GM18520 (cell line): Measurements from ENCODE around the gene FSTL3.
"Not testable (repeated sequence)": the region's sequence is repeated elsewhere in the genome, so short reads cannot be mapped to it uniquely, and the experiment has no call there.

Experiments
- ATAC-seq: cut with Tn5 transposase; IDR thresholded peaks from one replicate; pipeline ENCODE4 v1.9.1; 2021; ENCODE audit not compliant: unreplicated experiment

The FSTL3 gene

DNA sequence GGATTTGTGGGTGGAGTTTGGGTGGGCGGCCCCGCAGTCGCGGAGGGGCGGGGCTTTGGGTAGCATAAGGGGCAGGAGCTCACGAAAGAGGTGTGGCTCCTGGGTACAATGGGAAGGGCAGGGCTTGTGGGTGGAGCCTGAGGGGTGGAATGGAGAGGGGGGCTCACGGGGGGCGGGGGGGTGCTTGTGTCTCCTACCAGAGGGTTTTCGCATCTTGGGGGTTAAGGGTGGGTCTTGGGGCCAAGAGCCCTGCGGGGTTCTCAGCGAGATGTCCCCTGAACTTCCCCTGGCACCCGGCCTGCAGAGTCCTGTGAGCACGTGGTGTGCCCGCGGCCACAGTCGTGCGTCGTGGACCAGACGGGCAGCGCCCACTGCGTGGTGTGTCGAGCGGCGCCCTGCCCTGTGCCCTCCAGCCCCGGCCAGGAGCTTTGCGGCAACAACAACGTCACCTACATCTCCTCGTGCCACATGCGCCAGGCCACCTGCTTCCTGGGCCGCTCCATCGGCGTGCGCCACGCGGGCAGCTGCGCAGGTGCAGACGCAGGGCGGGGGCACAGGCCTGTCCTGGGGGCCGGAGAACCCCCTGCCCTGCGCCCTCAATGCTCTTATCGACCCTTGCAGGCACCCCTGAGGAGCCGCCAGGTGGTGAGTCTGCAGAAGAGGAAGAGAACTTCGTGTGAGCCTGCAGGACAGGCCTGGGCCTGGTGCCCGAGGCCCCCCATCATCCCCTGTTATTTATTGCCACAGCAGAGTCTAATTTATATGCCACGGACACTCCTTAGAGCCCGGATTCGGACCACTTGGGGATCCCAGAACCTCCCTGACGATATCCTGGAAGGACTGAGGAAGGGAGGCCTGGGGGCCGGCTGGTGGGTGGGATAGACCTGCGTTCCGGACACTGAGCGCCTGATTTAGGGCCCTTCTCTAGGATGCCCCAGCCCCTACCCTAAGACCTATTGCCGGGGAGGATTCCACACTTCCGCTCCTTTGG, 5.1 kb downstream of the FSTL3 start:
- ATAC-seq = no peak

DNA sequence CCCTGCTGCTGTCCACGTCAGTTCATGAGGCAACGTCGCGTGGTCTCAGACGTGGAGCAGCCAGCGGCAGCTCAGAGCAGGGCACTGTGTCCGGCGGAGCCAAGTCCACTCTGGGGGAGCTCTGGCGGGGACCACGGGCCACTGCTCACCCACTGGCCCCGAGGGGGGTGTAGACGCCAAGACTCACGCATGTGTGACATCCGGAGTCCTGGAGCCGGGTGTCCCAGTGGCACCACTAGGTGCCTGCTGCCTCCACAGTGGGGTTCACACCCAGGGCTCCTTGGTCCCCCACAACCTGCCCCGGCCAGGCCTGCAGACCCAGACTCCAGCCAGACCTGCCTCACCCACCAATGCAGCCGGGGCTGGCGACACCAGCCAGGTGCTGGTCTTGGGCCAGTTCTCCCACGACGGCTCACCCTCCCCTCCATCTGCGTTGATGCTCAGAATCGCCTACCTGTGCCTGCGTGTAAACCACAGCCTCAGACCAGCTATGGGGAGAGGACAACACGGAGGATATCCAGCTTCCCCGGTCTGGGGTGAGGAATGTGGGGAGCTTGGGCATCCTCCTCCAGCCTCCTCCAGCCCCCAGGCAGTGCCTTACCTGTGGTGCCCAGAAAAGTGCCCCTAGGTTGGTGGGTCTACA, 6.6 kb downstream of the FSTL3 start:
- ATAC-seq = no peak

DNA sequence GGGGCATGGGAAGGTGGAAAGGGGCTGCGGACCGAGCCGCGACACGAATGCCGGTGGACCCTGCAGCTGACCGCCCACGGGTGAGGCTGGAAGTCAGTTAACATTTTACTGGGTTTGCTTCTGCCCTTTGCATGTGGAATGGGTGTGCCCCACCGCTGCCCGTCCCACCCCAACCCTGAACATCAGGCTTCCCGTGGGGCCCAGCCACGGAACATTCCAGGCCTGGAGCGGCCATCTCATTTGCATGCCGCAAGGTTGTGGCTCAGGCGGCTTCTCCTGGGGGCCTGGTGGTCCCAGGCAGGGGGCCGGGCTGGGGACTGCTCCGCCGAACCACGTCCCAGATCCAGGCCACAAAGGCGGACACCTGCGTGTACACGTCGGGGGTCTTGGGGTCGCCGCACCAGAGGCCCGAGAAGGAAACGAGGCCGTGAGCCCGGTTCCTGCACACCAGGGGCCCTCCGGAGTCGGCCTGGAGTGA, 9.3 kb downstream of the FSTL3 start:
- no peak for ATAC-seq

DNA sequence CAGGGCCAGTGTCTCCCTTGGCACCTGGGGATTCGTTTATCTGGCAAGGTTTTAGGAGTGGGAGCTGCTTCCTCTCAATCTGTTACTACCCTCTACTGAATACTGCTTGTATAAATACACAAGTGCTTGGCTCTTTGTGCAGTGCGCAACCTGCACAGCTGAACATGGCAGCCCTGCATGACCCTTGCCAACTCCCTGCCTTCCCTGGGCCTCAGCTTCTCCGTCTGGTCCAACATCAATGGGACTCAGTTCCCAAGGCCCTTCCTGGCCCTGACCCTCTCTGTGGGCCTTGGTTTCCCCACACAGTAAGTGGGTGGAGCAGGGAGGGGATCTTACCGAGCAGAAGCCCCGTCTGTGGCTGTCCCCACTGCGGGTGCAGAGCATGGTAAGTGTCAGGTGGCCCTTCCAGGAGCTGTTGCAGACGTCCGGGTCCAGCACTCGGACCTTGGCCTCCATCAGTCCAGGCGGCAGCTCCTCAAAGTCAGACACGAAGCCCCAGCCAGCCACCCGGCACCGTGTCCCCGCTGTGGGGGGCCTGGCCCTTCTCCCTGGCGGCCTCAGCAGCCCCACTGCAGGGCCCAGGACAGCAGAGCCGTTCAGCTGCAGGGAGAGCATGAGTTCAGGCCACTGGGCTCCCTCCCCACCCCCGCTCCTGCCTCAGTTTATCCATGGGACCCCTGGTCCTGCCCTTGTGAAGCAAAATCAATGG, 10.6 kb downstream of the FSTL3 start:
- ATAC-seq = no peak

DNA sequence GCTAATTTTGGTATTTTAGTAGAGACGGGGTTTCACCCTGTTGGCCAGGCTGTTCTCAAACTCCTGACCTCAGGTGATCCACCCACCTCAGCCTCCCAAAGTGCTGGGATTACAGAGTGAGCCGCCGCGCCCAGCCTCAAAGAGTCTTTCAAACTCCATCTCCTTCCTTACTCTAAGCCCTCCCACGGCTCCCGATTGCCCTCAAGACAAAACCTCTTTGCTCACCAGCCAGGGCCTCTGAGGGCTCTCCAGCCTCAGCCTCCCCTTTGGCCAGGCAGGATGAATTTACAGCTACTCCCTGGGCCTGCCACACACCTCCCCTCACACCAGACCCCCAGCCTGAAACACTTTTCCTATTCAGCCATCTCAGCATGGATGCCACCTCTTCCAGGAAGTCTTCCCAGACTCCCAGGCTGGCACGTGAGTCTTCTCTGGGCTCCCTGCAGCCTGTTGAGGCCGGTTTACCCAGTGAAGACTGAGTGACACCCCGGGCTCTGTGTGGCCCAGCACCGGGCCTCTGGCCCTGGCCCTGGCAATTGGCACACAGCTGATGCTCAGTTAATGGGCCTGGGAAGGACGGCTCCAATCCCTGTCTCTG, 11.5 kb downstream of the FSTL3 start:
- ATAC-seq = no peak

DNA sequence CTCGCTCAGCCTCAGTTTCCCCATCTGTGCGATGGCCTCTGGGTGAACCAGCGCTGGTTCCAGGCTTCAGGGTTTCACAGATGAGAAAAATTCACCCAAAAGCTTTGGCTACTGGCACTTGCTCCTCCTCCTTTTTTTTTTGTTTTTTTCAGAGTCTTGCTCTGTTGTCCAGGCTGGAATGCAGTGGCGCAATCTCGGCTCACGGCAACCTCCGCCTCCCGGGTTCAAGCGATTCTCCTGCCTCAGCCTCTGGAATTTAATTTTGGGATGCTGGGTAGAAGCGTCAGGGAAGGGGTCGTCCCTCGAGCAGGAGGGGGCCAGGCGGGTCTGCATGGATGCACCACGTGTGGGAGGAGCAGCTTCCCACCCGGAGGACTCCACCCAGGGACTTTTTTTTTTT, 12.0 kb downstream of the FSTL3 start:
- no peak for ATAC-seq

DNA sequence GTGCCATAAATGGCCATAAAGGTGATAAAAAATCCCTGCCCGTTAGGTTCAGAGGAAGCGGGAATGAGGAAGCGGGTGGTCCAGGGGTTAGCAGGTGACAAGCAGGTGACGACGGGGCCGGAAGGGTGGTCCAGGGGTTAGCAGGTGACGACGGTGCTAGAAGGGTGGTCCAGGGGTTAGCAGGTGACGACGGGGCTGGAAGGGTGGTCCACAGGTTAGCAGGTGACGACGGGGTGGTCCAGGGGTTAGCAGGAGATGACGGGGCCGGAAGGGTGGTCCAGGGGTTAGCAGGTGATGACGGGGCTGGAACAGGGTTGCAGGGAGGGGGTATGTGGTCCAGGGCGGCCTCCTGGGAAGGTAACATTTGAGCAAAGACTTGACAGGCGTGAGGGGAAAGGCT, 12.8 kb downstream of the FSTL3 start:
- ATAC-seq = no peak

DNA sequence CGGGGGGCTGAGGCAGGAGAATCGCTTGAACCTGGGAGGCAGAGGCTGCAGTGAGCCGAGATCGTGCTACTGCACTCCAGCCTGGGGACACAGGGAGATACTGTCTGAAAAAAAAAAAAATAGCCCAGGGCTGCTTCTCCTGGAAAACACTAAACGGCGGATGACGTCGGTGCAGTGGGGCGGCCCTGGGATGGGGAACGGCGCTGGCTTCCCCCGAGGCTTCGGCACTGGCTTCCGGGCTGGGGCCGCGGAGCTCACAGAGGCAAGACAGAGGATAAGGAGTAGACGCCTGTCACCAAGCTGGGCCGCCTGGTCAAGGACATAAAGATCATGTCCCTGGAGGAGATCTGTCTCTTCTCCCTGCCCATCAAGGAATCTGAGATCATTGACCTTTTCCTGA, 14.0 kb downstream of the FSTL3 start:
- no peak for ATAC-seq

DNA sequence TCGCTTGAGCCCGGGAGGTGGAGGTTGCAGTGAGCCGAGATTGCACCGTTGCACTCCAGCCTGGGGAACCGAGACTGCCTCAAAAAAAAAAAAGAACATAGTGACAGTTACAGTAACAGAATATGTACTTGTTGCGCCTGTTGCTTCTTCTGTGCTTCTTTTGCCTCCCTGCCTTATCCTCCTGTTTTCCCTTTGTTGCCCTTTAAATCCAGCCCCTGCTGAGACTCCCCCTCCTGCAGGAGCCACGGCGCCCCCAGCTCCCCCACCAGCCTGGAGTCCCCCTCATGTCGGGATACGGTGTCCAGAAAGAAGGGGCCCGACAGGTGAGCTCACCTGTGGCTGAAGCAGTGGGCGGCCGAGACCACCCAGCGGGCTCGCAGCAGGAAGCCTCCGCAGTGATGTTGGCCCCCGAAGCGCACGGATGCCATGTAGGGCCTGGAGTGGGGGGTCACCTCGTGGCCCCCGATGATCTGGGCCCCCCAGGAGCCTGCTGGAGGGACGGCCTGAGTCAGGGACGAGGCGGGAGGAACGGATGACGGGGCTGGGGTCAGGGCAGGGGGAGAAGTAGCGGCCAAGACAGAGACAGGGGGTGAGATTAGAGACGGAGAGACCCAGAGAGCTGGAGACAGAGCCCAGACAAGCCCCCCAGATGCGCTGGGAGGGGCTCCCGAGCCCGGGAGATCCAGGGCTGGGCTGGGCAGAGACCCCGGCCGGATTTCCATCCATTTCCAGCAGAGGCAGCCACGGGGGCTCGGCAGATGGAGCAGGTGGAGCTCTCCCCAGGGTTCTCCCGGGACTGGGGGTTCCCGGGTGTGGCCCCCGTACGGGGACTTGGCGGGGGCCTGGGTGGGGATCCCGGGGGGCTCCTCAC, 18.5 kb downstream of the FSTL3 start:
- ATAC-seq = no peak

DNA sequence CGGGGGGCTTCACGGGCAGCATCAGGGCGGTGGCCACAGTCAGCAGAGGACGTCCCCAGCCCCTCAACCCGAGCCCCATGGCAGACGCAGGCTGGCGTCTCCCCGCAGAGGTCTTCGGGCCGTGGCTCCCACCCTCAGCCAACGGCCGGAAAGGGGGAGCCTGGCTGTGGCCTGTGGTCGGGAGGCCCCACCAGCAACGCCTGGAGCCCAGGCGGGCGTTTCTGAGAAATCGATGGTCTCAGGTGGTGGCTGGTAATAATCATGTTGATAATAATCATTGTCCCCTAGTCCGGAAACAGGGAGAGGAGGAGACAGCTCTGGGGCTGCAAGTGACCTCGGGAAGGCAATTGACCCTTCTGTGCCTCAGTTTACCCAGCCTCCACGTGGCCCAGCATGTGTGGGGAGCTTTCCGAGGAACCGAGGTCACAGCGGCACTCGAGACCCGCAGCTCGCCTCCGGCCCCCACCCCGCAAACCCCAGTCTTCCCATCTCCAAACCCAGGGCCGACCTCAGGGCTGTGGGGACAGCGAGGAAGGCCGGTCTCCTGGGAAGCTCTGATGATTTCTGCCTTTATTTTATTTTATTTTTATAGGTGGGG, 19.3 kb downstream of the FSTL3 start, which contains the start of gene PRSS57:
Gene PRSS57, minus strand, starts transcription at position 101 of the 598 bp plus-strand sequence. Its CDS starts 22 bp downstream, at position 79.
- no peak for ATAC-seq

DNA sequence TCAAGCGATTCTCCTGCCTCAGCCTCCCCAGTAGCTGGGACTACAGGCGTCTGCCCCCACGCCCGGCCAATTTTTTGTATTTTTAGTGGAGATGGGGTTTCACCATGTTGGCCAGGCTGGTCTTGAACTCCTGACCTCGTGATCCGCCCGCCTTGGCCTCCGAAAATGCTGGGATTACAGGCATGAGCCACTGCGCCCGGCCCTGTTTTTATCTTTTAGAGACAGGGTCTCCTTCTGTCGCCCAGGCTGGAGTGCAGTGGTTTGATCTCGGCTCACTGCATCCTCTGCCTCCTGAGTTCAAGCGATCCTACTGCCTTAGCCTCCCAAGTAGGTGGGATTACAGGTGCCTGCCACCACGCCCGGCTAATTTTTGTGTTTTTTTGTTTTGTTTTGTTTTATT, 22.3 kb downstream of the FSTL3 start:
- ATAC-seq = not testable (repeated sequence)

DNA sequence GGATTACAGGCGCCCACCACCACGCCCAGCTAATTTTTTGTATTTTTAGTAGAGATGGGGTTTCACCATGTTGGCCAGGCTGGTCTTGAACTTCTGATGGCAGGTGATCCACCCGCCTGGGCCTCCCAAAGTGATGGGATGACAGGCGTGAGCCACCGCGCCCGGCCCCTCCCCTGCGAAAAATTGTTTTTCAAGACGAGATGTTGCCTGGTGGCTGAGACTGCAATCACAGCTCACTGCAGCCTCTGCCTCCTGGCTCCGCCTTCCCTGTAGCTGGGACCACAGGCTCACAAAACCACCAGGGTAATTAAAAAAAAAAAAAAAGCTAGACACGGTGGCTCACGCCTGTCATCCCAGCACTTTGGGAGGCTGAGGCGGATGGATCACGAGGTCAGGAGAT, 23.7 kb downstream of the FSTL3 start:
- not testable (repeated sequence) for ATAC-seq

DNA sequence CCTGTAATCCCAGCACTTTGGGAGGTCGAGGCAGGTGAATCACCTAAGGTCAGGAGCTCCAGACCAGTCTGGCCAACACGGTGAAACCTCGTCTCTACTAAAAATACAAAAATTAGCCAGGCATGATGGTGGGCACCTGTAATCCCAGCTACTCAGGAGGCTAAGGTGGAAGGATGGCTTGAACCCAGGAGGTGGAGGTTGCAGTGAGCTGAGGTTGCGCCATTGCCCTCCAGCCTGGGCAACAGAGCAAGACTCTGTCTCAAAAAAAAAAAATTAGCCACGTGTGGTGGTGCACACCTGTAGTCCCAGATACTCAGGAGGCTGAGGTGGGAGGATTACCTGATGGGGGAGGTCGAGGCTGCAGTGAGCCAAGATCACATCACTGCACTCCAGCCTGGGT, 26.7 kb downstream of the FSTL3 start:
- ATAC-seq = not testable (repeated sequence)

DNA sequence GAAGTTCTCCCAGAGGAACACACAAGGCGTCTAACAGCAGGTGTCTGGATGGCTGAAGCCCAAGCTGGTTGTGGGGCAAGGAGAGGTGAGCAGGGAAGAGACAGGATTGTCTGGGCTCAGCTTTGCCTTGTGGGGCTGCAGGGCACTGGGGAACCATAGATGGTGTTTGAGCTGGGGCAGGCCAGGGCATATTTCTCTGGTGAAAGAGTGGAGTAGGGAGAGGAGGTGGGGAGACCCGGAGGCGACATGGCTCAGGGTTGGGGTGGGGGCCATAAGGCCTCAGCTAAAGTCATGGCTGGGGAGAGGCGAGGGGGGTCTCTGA, 27.1 kb downstream of the FSTL3 start:
- ATAC-seq = no peak

DNA sequence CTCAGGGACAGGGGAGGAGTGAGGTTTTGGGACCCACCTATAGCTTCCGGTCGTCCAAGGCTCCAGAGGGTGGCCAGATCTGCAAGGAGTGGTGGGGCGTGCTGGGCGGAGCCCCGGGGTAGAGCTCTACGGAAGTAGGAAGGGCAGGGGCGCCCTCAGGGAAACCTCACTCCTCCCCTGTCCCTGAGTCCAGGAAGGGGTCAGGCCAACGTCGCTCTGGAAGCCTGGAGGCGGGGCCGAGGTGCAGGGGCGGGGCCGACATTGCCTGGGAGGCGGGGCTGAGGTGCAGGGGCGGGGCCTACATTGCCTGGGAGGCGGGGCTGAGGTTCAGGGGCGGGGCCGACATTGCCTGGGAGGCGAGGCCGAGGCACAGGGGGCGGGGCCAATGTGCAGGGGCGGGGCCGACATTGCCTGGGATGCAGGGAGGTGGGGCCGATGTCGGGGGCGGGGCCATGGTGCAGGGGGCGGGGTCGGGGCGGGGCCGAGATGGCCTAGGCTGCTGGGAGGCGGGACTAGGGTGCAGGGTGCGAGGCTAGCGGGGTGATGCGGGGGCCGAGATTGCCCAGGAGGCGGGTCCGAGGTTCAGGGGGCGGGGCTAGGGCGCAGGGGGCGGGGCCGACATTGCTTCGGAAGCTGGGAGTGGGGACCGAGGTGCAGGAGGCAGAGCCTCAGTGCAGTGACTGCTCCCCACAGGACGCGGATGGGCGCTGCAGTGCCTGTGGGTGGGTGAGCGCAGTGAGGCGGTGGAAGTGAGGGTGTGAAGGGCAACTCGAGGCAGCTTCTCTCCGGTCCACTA, 27.7 kb downstream of the FSTL3 start:
- no peak for ATAC-seq

DNA sequence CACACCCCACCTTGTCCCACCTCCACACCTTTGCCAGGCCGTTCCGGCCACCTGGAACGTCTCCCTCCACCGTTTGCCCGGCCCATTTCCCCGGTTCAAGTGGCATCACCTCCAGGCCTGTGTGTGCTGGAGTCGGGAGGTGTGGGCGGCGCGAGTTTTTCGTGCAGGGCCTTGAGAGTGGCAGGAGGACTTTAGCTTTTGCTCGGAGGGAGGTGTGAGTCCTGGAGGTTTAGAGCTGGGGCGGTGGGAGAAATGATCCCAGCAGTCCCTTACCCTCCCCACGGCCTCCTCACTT, 28.2 kb downstream of the FSTL3 start:
- ATAC-seq = no peak

DNA sequence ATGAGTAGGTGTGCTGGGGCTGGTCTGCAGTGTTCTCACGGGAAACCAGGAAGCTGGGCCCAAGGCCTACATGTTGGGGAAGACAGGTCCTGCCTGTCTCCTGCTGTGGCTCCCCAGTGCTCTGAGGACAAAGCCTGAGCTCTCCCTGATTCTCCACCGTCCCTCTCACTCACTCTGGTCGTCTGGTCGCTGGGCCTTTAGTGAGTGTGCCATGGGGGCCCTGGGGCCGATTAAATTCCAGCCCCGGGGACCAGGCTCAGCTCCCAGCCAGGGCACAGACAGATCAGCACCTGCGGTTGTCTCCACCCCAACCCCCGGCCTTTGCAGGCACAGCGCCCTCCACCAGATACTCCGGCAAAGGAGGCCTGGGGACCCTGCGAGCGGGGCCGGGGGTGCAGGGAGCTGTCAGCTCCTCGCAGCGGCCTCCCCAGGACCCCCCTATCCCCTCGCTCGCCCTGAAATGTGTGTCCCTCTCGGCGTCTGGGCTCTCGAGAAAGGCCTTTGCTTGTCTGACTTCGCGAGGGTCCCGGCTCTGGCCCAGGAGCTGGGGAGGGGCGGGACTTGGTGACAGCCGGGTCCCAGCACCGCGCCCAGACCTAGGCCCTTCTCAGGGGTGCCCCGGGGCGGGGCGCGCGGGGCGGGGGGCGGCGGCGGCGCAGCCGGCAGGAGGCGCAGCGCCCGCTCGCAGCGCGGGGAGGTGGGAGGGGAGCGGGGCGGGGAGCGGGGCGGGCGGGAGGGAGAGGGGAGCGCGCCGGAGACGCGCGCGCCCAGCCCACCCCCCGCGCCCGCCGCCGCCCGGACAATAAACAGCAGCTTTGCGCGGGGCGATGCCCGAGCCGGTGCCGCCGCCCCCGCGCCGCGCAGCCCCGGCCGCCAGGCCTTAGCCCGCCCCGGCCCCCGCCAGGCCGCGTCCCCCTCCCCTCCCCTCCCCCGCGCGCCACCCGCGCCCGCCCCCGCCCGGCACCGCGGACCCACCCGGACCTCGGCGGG, 32.3 kb downstream of the FSTL3 start, which contains the start of gene PALM:
Gene PALM, plus strand, starts transcription at position 782 of the 990 bp plus-strand sequence. CDS start 212 bp downstream, outside the sequence.
- ATAC-seq = no peak
